Mammary epithelial cell (primary cell): ENCODE measurements around the gene SEPTIN5.

ENCODE experiments used
- EZH2 ChIP-seq: IDR thresholded peaks from 2 replicates; pipeline ENCODE4 v1.6.1; 2012; ENCODE audit warnings: low read length, inconsistent platforms, borderline replicate concordance
- TF ChIP-seq, protein P1 (sequence below), 2 donors: IDR thresholded peaks in 1 of 2; conservative IDR thresholded peaks in 1 of 2; 2 replicates each; pipeline ENCODE4 v1.5.1; 2011 to 2012; ENCODE audit warnings: inconsistent platforms in 2 of 2, low read length in 2 of 2, mild to moderate bottlenecking in 2 of 2, control low read depth in 1 of 2, low read depth in 1 of 2; ENCODE audit not compliant: insufficient read depth in 1 of 2; ENCODE audit errors: extremely low read depth in 1 of 2

DNA sequence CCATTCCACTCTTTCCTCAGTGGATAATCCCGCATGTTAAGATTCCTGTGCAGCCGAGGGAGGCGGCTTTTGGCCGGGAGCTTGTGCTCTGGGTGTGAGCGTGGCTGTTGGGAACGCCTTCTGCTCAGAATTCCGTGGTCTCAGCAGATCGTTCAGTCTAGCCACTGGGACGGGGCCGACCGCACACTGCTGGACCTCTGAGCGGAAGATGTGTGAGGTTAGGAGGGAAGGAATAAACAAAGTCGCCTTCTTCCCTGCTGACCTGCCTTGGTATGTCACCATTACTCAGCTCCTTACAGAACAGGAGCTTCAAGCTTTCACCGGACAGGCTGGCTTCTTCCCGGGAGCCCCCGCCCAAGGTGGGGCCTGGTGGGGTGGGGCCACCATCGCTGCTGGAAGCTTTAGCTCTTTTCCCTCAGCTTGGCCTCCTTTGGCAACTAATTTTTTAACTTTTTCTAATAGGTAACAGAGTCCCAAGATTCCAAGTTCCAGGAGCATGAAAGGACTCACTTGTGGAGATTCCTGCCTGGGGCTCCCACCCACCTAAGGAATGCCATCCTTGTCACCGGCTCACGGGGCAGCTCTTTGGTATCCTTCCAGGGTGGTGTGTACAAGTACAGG lies 22.5 kb upstream of the SEPTIN5 start:
- TF ChIP-seq EZH2, result no peak
- TF ChIP-seq, protein P1, sequence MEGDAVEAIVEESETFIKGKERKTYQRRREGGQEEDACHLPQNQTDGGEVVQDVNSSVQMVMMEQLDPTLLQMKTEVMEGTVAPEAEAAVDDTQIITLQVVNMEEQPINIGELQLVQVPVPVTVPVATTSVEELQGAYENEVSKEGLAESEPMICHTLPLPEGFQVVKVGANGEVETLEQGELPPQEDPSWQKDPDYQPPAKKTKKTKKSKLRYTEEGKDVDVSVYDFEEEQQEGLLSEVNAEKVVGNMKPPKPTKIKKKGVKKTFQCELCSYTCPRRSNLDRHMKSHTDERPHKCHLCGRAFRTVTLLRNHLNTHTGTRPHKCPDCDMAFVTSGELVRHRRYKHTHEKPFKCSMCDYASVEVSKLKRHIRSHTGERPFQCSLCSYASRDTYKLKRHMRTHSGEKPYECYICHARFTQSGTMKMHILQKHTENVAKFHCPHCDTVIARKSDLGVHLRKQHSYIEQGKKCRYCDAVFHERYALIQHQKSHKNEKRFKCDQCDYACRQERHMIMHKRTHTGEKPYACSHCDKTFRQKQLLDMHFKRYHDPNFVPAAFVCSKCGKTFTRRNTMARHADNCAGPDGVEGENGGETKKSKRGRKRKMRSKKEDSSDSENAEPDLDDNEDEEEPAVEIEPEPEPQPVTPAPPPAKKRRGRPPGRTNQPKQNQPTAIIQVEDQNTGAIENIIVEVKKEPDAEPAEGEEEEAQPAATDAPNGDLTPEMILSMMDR (conservative IDR thresholded peaks at IDR 0.05 in 1 of 2, IDR thresholded peaks at IDR 0.05 in 1 of 2; ENCODE audit: extremely low read depth in 1 of 2, insufficient read depth in 1 of 2, low read depth in 1 of 2, low read length in 2 of 2), result no peak
